ENCODE data around the gene B3GALT4.

B3GALT4 gene

DNA sequence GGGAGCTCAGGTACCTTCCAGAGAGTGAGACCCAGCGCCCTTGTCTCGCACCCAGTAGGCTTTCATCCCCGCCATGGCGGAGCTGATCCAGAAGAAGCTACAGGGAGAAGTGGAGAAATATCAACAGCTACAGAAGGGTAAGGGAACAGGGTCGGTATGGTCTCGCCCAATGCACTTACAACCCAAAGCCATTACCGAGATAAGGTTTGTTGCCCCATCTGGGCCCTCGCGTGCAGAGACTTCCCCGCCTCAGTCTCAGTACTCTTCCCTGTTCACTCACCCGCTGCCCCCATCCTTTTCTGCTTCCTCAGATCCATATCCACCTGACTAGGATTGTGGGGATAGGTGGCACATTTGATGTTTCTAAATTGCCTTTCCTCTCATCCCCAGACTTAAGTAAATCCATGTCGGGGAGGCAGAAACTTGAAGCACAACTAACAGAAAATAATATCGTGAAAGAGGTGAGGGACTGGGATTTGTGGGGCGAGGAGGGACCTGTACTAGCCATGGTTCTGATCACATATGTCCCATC, 12.9 kb downstream of the B3GALT4 start:
- DNase-seq (ENCODE audit: low spot score) (no peak), FAIRE-seq (no peak)

DNA sequence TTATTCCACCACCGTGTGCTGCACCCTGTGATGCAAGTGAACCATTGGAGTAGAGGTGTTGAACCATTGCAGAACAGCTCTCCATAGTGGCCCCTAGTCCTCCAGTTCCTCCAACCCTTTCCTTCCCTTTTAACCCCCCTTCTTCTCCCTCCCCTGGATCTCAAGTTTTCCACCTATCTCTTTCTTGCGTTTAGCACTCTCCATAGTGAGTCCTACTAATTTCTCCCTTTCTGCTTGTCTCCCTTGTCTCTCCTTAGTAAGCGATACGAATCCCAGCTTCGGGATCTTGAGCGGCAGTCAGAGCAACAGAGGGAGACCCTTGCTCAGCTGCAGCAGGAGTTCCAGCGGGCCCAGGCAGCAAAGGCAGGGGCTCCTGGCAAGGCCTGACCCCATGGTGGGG, 13.5 kb downstream of the B3GALT4 start:
- DNase-seq (ENCODE audit: low spot score): no peak

DNA sequence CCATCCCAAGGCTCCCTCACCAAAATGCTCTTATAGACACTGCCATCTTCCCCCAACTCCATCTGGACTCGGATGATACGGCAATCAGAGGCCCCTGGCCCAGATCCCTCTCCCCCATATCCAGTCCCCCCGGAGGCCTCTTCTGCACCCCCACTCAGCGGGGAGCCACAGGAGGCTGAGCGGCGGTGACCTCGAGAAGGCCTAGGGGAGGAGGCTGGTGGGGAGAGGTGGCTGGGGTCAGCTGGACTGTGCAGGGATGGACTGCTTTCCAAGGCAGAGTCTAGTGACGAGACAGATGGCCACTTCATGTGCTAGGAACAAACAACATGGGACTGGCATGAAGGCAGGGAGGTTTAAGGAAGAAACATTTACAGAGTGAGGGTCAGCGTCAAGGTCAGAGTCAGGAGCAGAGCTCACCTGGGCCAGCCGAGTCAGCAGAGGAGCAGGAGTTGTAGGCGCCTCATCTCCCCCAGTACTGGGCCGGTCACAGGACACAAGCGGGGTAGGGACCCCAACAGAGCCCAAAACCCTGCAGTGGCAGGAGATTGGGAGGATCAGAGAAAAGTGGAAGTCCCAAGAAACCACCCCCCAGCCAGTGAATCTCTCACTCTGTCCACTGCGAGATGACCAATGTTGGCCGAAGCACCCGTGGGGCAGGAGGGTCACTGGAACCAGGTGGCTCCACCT, 16.2 kb downstream of the B3GALT4 start:
- FAIRE-seq (no peak), DNase-seq (ENCODE audit: low spot score) (no peak)

More for the DNA sequence above, 13.5 kb downstream of the B3GALT4 start:
- FAIRE-seq: no peak

DNA sequence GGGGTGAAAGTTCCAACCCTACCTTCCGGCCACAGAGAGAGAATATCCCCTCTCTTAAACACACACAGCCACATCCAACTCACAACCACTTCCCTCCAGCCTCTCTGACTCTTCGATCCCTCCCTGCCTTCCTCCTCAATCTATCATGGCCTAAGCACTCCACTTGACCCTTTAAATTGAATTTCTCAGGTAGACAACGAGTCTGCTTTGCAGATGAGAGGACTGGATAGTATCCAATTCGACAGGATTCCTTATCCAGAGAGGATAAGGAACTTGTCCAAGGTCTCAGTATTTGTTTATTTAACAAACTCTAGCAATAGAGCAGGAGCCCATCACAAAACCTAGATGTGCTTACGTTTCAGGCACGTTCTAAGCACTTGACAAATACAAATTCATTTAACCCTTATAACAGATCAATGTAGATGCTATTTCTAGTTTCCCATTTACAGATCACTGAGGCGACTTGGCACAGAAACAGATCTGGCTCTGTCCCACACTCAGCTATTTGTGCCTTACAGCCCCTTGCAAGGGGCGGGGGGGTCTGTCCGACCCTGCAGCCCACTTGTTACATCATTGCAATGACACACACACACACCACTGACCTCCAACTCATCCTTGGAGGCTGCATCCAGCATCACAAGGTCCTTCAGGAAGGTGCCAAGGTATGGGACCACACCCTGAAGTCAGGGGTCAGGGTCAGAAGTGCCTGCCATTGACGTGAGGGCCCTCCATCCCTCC, 17.3 kb downstream of the B3GALT4 start:
- no peak for DNase-seq (ENCODE audit: low spot score)
- no peak for FAIRE-seq

DNA sequence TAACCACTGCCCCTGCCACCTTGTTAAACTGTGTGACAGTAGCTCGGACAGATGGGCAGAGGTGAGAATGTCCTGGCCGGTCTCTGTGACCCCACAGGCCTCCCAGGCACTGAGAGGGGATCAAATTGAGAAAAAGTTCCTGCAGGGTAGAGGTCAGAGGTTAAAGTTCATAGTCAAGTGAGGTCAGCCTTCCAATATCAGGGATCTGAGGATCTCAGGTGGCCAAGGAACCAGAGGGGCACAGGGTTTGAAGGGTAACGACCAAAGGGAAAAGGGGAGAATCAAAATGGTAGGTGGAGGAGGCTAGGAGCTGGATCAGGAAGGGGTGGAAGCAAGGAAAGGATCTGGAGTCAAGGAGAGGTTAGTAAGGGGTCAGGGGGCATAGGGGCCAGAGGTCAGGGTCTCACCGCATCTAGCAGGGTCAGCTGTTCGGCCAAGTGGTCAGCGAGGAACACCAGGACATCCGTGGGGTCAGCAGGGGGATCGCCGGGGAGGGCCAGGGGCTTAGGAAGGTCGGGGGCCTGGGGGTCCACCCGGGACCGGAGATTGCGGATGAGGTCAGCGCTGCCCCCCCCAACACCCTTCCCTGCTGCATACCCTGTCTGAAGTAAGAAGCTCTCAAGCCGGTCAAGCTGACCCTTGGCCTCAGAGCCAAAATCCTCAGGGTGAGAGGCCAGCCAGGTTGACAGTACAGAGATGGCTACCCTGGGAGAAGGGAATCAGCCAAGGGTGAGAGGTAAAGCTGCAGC, 18.9 kb downstream of the B3GALT4 start:
- DNase-seq (ENCODE audit: low spot score): no peak
- no peak for FAIRE-seq

DNA sequence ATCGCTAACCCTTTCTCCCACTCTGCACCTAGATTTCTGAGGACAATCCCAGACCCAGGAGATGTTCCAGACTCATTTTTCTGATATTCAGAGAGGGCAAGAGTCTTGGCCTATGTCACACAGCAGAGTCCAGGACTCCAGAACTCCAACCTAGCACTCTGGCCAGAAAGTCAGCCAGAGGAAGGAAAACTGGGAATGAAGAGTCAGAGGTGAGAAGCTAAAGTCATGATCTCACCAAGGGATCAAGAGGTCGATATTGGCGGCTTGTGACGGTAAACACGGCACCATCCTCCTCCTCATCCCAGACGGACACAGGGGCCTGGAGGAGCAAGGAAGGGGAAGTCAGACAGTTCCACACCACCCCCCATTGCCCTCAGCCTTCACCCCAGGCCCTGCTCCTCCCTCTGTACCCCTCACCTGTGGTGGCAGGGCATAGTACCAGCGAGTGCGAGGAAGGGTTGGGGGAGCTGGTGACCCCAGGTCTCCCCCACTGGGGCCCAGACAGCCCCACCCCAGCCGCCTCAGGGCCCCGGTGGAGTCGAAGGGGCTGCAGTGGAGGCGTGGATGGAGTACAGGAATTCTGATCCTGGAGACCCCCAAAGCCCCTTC, 20.0 kb downstream of the B3GALT4 start:
- DNase-seq (ENCODE audit: low spot score) (no peak), FAIRE-seq (no peak)

DNA sequence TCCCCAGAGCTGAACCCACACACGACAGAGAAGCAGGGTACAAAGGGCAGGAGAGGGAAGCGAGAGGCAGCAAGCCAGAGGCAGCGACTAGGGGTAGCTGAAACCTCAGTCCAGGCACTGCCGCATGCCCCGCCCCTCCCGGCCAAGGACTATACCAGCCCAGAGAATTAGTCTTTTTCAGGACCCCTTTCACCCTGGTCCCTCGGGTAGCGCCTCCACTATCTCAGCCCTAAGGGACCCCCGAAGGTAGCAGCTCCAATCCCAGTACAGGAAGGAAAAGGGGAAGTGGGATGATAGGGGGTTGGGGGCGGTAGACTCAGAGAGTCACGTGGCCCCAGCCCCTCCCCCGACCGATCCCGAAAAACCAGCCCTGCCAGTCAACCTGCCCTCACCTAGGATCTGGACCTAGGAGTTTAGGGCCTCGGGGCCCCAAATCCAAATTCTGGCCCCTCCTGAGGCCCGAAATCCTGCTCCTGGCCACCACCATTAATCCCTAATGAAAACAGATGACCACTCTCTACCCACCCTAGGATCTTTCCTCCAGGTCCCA, 20.6 kb downstream of the B3GALT4 start:
- FAIRE-seq: no peak
- DNase-seq (ENCODE audit: low spot score): peak; percentile 36

DNA sequence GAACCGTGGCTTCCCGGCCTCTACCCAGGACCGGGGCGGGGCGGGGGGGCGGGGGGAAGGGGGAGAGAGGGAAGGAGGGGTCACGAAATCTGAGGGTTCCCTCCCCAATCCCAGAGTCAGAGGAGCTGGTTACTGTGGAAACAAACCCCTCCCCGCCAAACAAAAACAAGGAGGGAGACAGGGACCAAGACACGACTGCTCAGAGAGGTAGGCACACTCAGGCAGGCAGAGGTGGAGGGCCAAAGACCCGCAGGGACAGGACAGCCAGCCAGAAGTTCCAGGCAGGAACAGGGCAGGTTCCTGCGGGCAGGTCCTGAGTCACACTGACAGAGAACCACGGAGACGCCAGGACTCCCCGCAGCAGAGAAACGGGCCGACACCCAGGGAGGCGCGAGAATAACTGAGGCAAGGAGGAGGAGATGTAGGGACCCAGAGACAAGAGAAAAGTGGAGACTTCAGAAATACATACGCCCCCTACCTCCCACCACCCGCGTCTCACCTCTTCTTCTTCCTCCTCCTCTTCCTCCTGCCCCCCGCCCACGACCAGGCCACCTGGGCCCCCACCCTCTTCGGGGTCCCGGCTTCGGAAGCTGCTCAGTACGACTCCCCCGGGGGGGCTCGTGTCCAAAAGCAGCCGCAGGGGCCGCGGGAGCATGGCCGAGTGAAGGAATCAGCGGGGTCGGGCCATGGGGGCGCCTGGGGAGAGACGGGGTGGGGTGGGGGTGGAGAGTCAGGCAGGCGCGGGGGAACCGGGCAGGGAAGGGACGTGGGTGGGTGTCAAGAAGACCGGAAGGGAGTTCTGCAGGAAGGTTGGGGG, 21.2 kb downstream of the B3GALT4 start:
- peak; percentile 82 for DNase-seq (ENCODE audit: low spot score)
- no peak for FAIRE-seq

DNA sequence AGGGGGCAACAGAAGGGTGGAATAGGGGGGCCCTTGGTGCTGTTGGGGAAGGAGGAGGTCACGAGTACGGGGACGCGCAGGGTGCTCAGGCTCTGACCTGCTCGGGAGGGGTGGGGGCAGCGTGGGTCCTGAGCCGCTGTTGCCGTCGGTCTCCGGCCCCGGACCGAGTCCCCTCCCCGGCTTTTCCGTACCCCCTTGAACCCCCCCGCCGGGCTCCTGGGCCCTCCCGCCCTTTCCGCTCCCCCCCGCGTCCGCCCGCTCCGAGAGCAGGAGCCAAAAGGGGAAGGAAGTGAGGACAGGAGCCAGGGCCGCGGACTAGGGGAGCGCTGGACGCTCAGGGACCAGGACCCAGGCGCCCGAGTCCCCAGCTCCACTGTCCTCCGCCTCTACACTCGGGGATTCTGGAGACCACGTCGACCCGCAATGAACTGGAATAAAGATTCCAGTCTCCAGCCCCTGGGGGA, 21.9 kb downstream of the B3GALT4 start, which contains the start of gene RGL2:
Gene RGL2, minus strand, starts transcription at position 170 of the 464 bp plus-strand sequence. CDS start 332 bp downstream, outside the sequence.
- FAIRE-seq (no peak), DNase-seq (ENCODE audit: low spot score) (peak; percentile 45)

DNA sequence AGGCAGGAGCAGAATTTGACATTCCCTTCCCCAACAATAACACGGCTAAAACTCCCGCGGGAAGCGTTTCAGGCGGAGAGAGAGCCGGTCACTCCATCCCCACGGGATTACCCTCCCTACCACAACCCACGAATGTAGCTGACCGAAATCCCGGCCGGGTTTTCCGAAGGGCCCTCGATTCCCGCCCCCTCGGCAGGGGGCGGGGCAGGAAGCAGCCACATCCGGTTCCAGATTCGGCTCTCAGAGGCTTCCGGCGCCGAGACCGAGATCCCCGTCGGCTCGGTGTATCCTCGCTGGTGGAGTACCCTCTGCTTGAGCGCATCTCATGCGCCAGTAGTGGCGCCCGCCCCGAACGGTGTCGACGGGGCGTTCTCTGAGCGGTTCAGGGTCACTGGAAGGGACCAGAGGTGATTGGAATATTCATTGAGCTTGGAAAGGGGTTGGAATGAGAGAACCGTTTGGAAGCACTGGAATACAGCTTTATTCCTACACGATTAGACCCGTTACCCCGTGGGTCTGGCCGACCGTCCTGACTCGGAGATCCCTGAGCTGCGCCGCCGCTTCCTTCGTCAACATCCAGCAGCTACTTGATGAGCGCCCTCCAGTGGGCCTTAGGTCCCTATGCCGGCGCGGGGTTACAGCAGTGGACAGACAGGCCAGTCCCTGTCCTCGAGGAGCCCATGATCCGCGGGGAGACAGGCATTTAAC, 22.5 kb downstream of the B3GALT4 start:
- no peak for FAIRE-seq

DNA sequence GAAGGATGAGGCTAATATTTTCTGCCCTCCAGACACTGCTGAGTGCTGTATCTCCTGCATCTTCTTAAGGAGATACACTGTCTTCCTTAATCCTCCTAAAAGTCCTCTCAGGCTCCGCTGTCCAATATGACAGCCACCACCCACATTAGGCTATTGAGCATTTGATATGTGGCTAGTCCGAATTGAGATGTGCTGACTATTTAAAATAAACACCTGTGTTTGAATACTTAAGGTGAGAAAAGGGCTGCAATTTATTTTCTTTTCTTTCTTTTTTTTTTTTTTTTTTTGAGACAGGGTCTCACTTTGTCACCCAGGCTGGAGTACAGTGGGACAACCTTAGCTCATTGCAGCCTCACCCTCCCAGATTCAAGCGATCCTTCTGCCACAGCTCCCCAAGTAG, 25.0 kb downstream of the B3GALT4 start:
- no peak for FAIRE-seq
- no peak for DNase-seq (ENCODE audit: low spot score)

More for the DNA sequence above, 22.5 kb downstream of the B3GALT4 start:
- peak; percentile 89 for DNase-seq (ENCODE audit: low spot score)

DNA sequence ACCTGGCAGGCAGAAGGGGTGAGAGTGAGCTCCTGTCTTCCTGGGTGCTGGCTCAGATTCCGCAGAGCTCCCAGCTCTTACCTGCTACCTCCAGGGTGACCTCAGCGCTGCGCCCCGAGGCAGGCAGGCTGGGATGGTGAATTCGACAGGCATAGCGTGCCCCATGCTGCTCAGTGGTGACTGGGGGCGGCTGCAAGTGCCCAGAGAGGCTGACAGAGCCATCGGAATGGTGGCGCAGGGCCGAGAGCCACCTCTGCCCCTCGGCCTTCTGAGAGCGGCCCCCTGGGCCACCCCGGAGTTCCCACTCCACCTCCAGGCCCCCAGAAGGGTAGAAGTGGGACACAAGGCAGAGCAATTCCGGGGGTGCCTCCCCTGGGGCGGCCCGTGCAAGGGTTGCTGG, 27.3 kb downstream of the B3GALT4 start:
- FAIRE-seq (no peak), DNase-seq (ENCODE audit: low spot score) (no peak)

DNA sequence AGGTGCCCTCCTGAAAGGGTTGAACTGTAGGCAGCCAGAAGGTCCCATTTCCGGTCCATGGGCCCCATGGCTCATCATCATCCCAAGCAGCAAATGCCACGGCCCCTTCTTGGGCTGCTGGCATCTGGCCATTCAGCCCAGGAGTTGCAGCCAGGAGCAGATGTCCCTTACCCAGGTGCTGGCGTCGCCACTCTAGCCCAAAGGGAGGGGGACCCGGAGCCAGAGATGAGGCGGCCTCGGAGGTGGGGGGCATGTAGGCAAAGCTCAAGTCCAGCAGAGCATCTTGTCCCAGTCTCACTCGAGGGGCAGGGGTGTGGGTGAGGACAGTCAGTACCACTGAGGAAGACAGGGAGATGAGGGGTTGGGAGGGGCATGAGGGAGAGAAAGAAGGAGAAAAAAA, 28.1 kb downstream of the B3GALT4 start:
- no peak for DNase-seq (ENCODE audit: low spot score)
- no peak for FAIRE-seq

DNA sequence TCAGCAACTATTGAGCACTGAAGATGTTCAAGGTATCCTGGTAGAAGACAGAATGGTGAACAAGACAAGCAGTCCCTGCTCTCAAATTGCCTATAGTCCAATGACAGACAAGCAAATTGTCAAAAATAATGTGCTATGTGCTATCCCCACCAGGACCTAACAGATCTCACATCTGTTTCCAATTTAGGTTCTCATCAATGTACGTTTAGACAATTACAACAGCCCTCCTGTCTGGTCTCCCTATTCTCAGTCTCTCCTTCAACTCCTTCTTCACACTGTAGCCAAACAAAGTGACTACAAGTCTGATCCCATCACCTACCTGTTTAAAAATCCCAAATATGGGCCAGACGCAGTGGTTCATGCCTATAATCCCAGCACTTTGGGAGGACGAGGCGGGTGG, 29.4 kb downstream of the B3GALT4 start:
- DNase-seq (ENCODE audit: low spot score): no peak
- no peak for FAIRE-seq

DNA sequence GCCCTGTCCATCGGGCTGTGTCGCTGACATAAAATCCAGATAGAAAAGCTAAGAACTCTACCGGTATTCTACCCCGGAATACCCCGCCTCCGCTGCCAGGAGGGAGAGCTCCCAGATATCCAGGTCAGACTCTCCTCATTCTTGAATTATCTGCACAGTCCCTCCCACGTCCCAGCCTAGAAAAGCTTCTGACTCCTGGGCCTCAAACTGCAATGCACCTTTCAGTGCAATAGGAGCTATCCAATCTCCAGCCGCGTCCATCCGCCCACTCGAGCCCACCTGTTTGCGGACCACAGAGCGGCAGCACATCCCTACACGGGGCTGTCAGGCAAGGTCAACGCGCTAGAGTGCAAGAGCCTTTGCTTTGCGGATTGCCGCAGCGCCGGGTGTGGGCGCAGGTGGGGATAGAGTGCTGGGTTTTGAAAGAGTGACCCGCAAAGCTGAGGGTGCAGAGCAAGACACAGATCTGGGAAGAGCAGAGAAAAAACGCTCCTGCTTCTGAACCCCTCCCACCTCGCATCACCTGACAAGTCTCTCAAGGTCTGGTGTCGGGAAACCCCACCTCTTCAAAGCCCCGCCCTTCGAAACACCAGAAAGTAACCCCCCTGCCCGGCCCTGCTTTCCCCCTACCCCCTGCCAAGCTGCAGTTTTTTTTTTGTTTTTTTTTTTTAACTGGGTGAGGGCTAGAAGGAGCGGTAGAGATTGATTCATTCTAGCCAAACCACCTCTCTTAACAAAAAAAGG, 35.6 kb downstream of the B3GALT4 start:
- peak; percentile 84 for DNase-seq (ENCODE audit: low spot score)
- FAIRE-seq: no peak

DNA sequence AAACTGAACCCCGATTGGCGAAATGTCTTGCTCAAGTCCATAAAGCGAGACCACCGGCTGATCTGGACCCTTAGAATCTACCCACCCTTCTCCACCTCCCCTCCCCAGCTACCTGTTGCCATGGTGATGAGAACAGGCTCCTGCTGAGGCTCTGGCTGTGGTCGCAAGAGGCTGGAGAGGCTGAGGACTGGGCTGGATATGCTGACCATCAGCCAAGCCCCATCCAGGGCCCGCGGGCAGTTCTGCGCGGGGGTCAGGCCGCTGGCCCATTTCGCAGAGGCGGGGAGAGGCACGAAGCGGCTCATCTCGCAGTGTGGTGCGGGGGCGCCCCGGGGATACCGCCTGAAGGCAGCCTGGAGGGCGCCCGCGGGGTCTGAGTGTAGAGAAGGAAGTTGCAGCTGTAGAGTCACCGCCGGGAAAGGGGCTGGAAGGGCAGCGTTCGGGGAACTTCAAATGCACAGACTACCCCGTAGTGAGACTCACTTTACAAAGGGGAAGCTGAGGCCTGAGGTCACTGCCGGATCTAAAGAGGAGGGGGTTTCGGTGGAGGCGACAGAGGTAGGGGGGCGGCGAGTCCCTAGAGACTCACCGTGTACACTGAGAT, 36.3 kb downstream of the B3GALT4 start:
- no peak for FAIRE-seq
- peak; percentile 22 for DNase-seq (ENCODE audit: low spot score)

DNA sequence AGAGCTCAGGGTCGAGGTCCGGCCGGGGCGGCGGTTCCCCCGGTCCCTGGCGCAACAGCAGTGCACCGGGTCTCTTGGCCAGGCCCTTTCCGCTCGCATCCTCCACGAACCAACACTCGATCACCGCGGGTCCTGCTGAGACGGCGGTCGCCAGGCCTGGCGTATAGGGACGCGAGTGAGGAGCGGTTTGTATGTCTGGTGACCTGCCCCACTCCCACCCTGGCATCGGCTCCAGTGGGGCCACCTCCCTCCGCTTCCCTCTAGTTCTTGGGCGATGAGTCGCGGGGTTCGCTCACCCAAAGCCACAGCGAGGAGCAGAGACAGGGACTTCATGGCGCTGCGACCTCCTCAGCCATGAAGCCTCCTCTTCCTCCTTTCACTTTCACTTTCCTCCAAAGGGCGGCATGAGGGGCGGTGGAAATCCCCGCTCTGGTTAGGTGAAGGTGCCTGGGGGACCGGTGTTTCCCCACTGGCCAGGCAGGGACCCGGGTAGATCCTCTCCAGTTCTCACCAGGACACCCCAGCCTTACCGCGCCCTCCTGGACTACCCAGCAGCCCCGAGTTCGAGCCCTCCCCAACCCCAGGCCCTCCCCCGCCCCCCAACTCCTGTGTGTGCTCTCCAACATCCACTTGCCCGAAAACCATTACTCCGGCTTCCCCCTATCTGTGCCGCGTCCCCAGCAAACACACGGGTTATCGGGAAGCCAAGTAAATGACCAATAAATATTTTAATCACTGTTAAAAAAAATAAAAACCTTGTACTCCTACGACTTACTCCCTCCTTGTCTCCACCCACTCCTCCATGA, 37.0 kb downstream of the B3GALT4 start, which contains the start of gene TAPBP:
Gene TAPBP, minus strand, starts transcription at position 370 of the 806 bp plus-strand sequence. Its CDS starts 37 bp downstream, at position 333.
- DNase-seq (ENCODE audit: low spot score): peak; percentile 43
- no peak for FAIRE-seq
